Esophagus squamous epithelium (tissue), 4 donors: ENCODE measurements around the gene TP53RK.

ENCODE experiments used
- CTCF ChIP-seq, 6 experiments: fragments of 450-650 bp in 4 of 6; fragments of 200-600 bp in 2 of 6; sonication (generic) in 2 of 6; IDR thresholded peaks; one replicate each; pipeline ENCODE4 v1.5.1; 2016 to 2019; ENCODE audit warnings: antibody characterized with exemption in 6 of 6, mild to moderate bottlenecking in 4 of 6, moderate library complexity in 4 of 6
- POLR2A ChIP-seq, 4 donors: fragments of 450-650 bp; IDR thresholded peaks; one replicate each; pipeline ENCODE4 v1.6.1; 2017; ENCODE audit warnings: antibody characterized with exemption in 4 of 4, mild to moderate bottlenecking in 4 of 4, moderate library complexity in 3 of 4

GRCh38 chr20:46731770-46732169 is 42.5 kb upstream of the TP53RK start:
- no peak for TF ChIP-seq CTCF (IDR thresholded peaks at IDR 0.05)
- no peak for TF ChIP-seq POLR2A (IDR thresholded peaks at IDR 0.05)
